B cell (primary cell): ENCODE results near the gene TRIM65. TPM values are rescaled to one million over a fixed set of nuclear protein-coding genes. Genes with fewer than 3 reads are reported as not detected.
"Not testable (repeated sequence)": the region's sequence is repeated elsewhere in the genome, so short reads cannot be mapped to it uniquely, and the experiment has no call there.

ENCODE experiments used
- ATAC-seq: fragments of 200-7000 bp; cut with Tn5 transposase; one replicate; pipeline ENCODE4 v1.10.0; 2021; ENCODE audit warnings: low read depth, mild to moderate bottlenecking, moderate number of reproducible peaks, moderate library complexity
- CTCF ChIA-PET: fragments of 350-600 bp; sonication (Branson Sonifier 250); formaldehyde crosslinking; loops from one replicate; lab custom pipeline; 2021; ENCODE audit warnings: antibody characterized with exemption, inconsistent platforms; lab: Charles Lee
- POLR2A ChIA-PET: fragments of 350-600 bp; sonication (Branson Sonifier 250); formaldehyde crosslinking; loops from one replicate; lab custom pipeline; 2021; ENCODE audit warnings: antibody characterized with exemption; lab: Charles Lee
- DNase-seq: peaks from one replicate; pipeline ENCODE4 v3.0.0; 2013
- H2AFZ ChIP-seq: 2 replicates; pipeline ENCODE4 v1.6.1; 2012; ENCODE audit warnings: mild to moderate bottlenecking, low read depth, low read length; ENCODE audit not compliant: insufficient read depth, poor library complexity, severe bottlenecking
- H3K27ac ChIP-seq, 2 donors: 1 replicate in 1 of 2; 2 replicates in 1 of 2; pipeline ENCODE4 v1.5.1; 2012 to 2013; ENCODE audit warnings: low read length in 2 of 2, mild to moderate bottlenecking in 2 of 2, moderate library complexity in 1 of 2
- H3K27me3 ChIP-seq, 4 experiments: fragments of 200-600 bp in 1 of 4; sonication (generic) in 1 of 4; replicated peaks in 1 of 4; 1 replicate in 2 of 4; 2 replicates in 2 of 4; pipeline versions ENCODE4 v1.6.1 to v1.7.0; 2013 to 2016; ENCODE audit warnings: low read length in 3 of 4, mild to moderate bottlenecking in 2 of 4, mixed read lengths in 1 of 4, moderate library complexity in 1 of 4; ENCODE audit not compliant: insufficient read depth in 4 of 4, control insufficient read depth in 3 of 4; ENCODE audit errors: control extremely low read depth in 1 of 4
- H3K36me3 ChIP-seq, 2 experiments: replicated peaks in 1 of 2; 1 replicate in 1 of 2; 2 replicates in 1 of 2; pipeline versions ENCODE4 v1.6.1 to v1.7.1; 2013; ENCODE audit warnings: low read length in 1 of 2; ENCODE audit not compliant: insufficient read depth in 2 of 2, control insufficient read depth in 1 of 2; ENCODE audit errors: control extremely low read depth in 1 of 2, extremely low read depth in 1 of 2
- H3K4me1 ChIP-seq, 2 donors: fragments of 200-600 bp in 1 of 2; sonication (generic) in 1 of 2; 1 replicate in 1 of 2; 2 replicates in 1 of 2; pipeline versions ENCODE4 v1.5.1 to v1.6.1; 2013 to 2017; ENCODE audit warnings: low read length in 2 of 2; ENCODE audit not compliant: control insufficient read depth in 2 of 2, insufficient read depth in 2 of 2
- H3K4me2 ChIP-seq: replicated peaks from 2 replicates; pipeline ENCODE3; 2012; ENCODE audit warnings: mild to moderate bottlenecking, low read depth, low read length; ENCODE audit not compliant: poor library complexity, severe bottlenecking
- H3K4me3 ChIP-seq, 5 experiments: fragments of 200-600 bp in 1 of 5; sonication (generic) in 1 of 5; 1 replicate in 3 of 5; 2 replicates in 2 of 5; pipeline versions ENCODE4 v1.5.1 to v1.7.0; 2011 to 2016; ENCODE audit warnings: low read length in 4 of 5, mild to moderate bottlenecking in 4 of 5, low read depth in 2 of 5, control low read depth in 1 of 5, moderate library complexity in 1 of 5; ENCODE audit not compliant: insufficient read depth in 1 of 5; ENCODE audit errors: control extremely low read depth in 1 of 5, extremely low read depth in 1 of 5
- H3K79me2 ChIP-seq: fragments of 200-600 bp; sonication (generic); one replicate; pipeline ENCODE4 v1.6.0; 2016; ENCODE audit warnings: low read length; ENCODE audit not compliant: control insufficient read depth, insufficient read depth
- H3K9ac ChIP-seq: fragments of 200-600 bp; sonication (generic); 2 replicates; pipeline ENCODE4 v1.6.1; 2017; ENCODE audit warnings: mild to moderate bottlenecking, low read length, moderate library complexity
- H3K9me3 ChIP-seq, 3 donors: one replicate each; pipeline versions ENCODE4 v1.6.1 to v1.7.1; 2013; ENCODE audit warnings: low read length in 2 of 3; ENCODE audit not compliant: control insufficient read depth in 2 of 3, insufficient read depth in 1 of 3; ENCODE audit errors: control extremely low read depth in 1 of 3
- H4K20me1 ChIP-seq: 2 replicates; pipeline ENCODE4 v1.6.0; 2012; ENCODE audit warnings: mild to moderate bottlenecking, low read length; ENCODE audit not compliant: insufficient read depth, control insufficient read depth, poor library complexity, severe bottlenecking
- H3K27ac Mint-ChIP-seq: one replicate; pipeline ENCODE4 v1.8.0; 2021; ENCODE audit warnings: mixed read lengths
- H3K27me3 Mint-ChIP-seq: one replicate; pipeline ENCODE4 v1.8.0; 2021; ENCODE audit warnings: mixed read lengths
- H3K4me1 Mint-ChIP-seq: one replicate; pipeline ENCODE4 v1.8.0; 2021; ENCODE audit warnings: mixed read lengths
- H3K4me3 Mint-ChIP-seq: one replicate; pipeline ENCODE4 v1.8.0; 2021; ENCODE audit warnings: mixed read lengths
- H3K9me3 Mint-ChIP-seq: one replicate; pipeline ENCODE4 v1.8.0; 2022; ENCODE audit warnings: mixed read lengths; ENCODE audit not compliant: insufficient read depth
- EZH2 ChIP-seq: IDR thresholded peaks from 2 replicates; pipeline ENCODE4 v1.6.1; 2012; ENCODE audit warnings: borderline replicate concordance, low read depth, mild to moderate bottlenecking, moderate library complexity, low read length; ENCODE audit not compliant: insufficient read depth, poor library complexity, severe bottlenecking
- WGBS: methylation state at CpG from one replicate; pipeline ENCODE4 v1.1.5; 2013; ENCODE audit warnings: missing lambda C conversion rate; ENCODE audit not compliant: insufficient coverage; 5-methylcytosine and 5-hydroxymethylcytosine counted together
- intact Hi-C: fragments of 100-400 bp; cut with micrococcal nuclease; formaldehyde crosslinking; loops from one replicate; pipeline ENCODE4 v1.10.0; 2022
- polyA plus RNA-seq: library from polyadenylated mRNA; depleted of rRNA; stranded (reverse); fragments of >200 nt; gene quantifications from 2 replicates; pipeline ENCODE4 v1.2.3, GENCODE V29; 2012
- total RNA-seq, 2 donors: library from RNA; stranded (reverse); fragments of 120-200 nt in 1 of 2; gene quantifications; 1 replicate in 1 of 2; 2 replicates in 1 of 2; pipeline versions ENCODE4 v1.2.3 to v1.2.4, GENCODE V29; 2013 to 2022
- TF ChIP-seq, protein P1 (sequence below): fragments of 200-600 bp; IDR thresholded peaks from one replicate; pipeline ENCODE4 v1.8.0; 2022; ENCODE audit warnings: antibody characterized with exemption, mild to moderate bottlenecking

Gene TRIM65
- total and polyA plus RNA-seq, 2 donors (not counting 1 experiment from before 2014, with no cell fraction given), result 16.8 to 40.7 TPM

DNA sequence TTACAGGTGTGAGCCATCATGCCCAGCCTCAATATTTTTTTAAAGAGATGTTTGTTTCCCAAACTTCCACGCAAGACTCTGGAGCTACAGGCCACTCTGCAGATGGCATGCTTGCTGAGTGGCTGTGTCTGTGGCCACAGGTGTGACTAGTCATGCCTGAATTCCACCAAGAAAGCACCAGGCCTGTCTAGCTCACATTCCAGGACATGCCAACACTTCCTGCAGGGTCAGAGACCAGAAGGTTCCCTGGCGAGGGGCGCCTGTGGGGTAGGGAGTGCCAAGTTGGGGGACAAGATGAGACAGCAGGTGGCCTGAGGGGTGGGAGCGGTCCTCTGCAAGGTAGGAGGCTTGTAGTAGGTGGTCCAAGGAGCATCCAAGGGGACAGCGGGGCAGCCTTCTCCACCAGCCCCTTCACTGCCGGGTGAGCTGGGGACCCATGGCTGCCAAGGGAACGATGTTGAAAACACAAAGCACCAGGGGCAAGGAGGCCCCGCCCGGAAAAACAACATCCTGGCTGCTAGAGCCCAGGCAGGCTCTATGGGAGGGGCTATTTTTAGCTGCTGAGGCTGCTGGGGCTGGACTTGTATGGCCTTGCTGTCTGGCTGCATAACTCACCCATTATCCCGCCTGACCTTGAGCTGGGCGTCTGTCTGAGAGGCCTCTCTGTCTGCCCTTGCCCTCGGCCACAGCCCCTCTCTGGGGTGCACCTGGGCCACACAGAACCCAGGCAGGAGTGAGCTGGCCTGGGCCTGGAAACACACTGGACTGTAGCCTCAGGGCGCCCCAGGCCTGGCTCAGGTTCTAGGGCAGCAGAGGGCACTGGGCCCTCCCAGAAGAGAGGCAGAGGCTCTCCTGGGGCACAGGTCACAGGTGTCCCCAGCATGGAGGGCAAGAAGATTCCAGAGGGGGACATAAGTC is 24.1 kb downstream of the TRIM65 start:
- Histone ChIP-seq H3K36me3 (no peaks in the 10 kb centered on the region), H3K79me2 (no peaks in the 10 kb centered on the region), H3K4me1 (peaks cover 25 to 36% of the 10 kb centered on the region in 2 donors), H2AFZ (no peak overlapping the region), H4K20me1 (no peaks in the 10 kb centered on the region), H3K27me3 (no peaks in the 10 kb centered on the region), H3K9ac (no peak overlapping the region), H3K27ac (no peak overlapping the region), H3K4me2 (no peak overlapping the region), H3K9me3 (no peaks in the 10 kb centered on the region), H3K4me3 (no peak overlapping the region)
- DNase-seq (no peak), ATAC-seq (no peak)
- no peak for TF ChIP-seq EZH2
- TF ChIP-seq, protein P1, sequence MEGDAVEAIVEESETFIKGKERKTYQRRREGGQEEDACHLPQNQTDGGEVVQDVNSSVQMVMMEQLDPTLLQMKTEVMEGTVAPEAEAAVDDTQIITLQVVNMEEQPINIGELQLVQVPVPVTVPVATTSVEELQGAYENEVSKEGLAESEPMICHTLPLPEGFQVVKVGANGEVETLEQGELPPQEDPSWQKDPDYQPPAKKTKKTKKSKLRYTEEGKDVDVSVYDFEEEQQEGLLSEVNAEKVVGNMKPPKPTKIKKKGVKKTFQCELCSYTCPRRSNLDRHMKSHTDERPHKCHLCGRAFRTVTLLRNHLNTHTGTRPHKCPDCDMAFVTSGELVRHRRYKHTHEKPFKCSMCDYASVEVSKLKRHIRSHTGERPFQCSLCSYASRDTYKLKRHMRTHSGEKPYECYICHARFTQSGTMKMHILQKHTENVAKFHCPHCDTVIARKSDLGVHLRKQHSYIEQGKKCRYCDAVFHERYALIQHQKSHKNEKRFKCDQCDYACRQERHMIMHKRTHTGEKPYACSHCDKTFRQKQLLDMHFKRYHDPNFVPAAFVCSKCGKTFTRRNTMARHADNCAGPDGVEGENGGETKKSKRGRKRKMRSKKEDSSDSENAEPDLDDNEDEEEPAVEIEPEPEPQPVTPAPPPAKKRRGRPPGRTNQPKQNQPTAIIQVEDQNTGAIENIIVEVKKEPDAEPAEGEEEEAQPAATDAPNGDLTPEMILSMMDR, result no peak
- intact Hi-C loops, result no loop called here
- WGBS, result 58% methylated on average over 12 of the region's 13 CpGs
- ChIA-PET CTCF (interaction anchor here (1.2 kb wide), 1 partner anchor 136 kb away, joined by 3 read pairs; no protein-coding TSS in a partner anchor), POLR2A (interaction anchor here (0.7 kb wide), 1 partner anchor 17 kb away, joined by 3 read pairs; the partner anchor contains the start of gene WBP2)
- Mint-ChIP-seq H3K27ac (no peak overlapping the region), H3K9me3 (no peaks in the 10 kb centered on the region), H3K27me3 (no peaks in the 10 kb centered on the region), H3K4me1 (peaks cover 24% of the 10 kb centered on the region), H3K4me3 (no peak overlapping the region)

DNA sequence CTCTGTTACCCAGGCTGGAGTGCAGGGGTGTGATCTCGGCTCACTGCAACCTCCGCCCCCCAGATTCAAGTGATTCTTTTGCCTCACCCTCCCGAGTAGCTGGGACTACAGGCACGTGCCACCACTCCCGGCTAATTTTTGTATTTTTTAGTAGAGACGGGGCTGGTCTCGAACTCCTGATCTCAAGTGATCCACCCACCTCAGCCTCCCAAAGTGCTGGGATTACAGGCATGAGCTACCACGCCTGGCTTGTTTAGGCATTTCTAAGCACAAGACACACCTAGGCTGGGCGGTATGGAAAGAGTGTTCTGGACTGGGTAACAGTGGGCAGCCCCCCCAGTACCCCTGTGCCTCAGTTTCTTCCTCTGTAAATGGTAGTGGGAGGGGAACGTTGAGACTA is 26.5 kb downstream of the TRIM65 start:
- H2AFZ ChIP-seq, H3K4me1 Mint-ChIP-seq, intact Hi-C loops, POLR2A ChIA-PET, H4K20me1 ChIP-seq, H3K27ac Mint-ChIP-seq, H3K27me3 ChIP-seq, H3K79me2 ChIP-seq, H3K9me3 ChIP-seq, H3K4me2 ChIP-seq, H3K36me3 ChIP-seq, H3K27ac ChIP-seq, DNase-seq, CTCF ChIA-PET, H3K27me3 Mint-ChIP-seq, H3K4me3 ChIP-seq, H3K9me3 Mint-ChIP-seq, H3K9ac ChIP-seq, ATAC-seq, H3K4me3 Mint-ChIP-seq: not testable (repeated sequence)
- H3K4me1 ChIP-seq, result peaks cover under 1 to 12% of the 10 kb centered on the region in 2 donors
- WGBS, result 93% methylated on average over 7 of the region's 10 CpGs
